GM12874 (cell line): ENCODE measurements around the gene ZCCHC18.
"Not testable (repeated sequence)": the region's sequence is repeated elsewhere in the genome, so short reads cannot be mapped to it uniquely, and the experiment has no call there.

Experiments used
- CTCF ChIP-seq: IDR thresholded peaks from 2 replicates; pipeline ENCODE4 v1.5.1; 2011; ENCODE audit warnings: low read depth, mild to moderate bottlenecking, control low read depth, low read length, moderate library complexity; ENCODE audit not compliant: insufficient read depth

Gene ZCCHC18

GRCh38 chrX:104112326-104112951 is at the start of gene ZCCHC18:
Gene ZCCHC18 (plus strand): TSS chrX:104112523. CDS start chrX:104114112, 1,589 bp downstream.
- TF ChIP-seq CTCF: no peak

GRCh38 chrX:104075778-104076445 is 36.4 kb upstream of the ZCCHC18 start, which contains the start of gene TMSB15C:
Gene TMSB15C (minus strand): TSS chrX:104076236.
- TF ChIP-seq CTCF: not testable (repeated sequence)

GRCh38 chrX:104084063-104084462 is 28.3 kb upstream of the ZCCHC18 start:
- no peak for TF ChIP-seq CTCF

- no peak for TF ChIP-seq CTCF
Measured at GRCh38 chrX:104084534-104085277, 27.6 kb upstream of the ZCCHC18 start.

GRCh38 chrX:104085477-104085876 is 26.8 kb upstream of the ZCCHC18 start:
- no peak for TF ChIP-seq CTCF

- TF ChIP-seq CTCF: no peak
Measured at GRCh38 chrX:104085919-104086318, 26.4 kb upstream of the ZCCHC18 start.

- peak; percentile 29; the same call in 1 of the 2 replicates for TF ChIP-seq CTCF
Measured at GRCh38 chrX:104098151-104098808, 14.0 kb upstream of the ZCCHC18 start.
